22Rv1 (cell line): ENCODE data around the gene EIF4A3.
"Not testable (repeated sequence)": the region's sequence is repeated elsewhere in the genome, so short reads cannot be mapped to it uniquely, and the experiment has no call there.

Experiments used
- H3K27ac ChIP-seq: fragments of 450-650 bp; 2 replicates; pipeline ENCODE4 v1.5.1; 2017
- ZFX ChIP-seq: fragments of 450-650 bp; IDR thresholded peaks from 2 replicates; pipeline ENCODE4 v1.6.1; 2017; ENCODE audit warnings: antibody characterized with exemption, borderline replicate concordance
- TF ChIP-seq, protein P1 (sequence below): fragments of 450-650 bp; IDR thresholded peaks from 2 replicates; pipeline ENCODE4 v1.5.1; 2017; ENCODE audit warnings: mild to moderate bottlenecking

EIF4A3 gene

DNA sequence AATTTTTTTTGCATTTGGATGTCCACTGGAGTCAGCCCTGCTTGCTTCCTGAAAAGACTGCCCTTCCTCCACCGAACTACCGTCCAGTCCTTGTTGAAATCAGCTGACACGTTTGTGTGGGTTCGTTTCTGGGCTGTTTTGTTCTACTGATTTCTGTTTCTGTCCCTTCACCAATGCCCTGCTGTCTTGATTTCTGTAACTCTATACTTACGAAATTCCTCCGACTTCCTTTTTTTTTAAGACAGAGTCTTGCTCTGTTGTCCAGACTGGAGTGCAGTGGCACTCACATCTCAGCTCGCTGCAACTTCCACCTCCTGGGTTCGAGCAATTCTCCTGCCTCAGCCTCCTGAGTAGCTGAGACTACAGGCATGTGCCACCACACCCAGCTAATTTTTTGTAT lies 54.0 kb downstream of the EIF4A3 start:
- H3K27ac ChIP-seq, result no peak overlapping the region
- TF ChIP-seq ZFX, result no peak
- TF ChIP-seq, protein P1, sequence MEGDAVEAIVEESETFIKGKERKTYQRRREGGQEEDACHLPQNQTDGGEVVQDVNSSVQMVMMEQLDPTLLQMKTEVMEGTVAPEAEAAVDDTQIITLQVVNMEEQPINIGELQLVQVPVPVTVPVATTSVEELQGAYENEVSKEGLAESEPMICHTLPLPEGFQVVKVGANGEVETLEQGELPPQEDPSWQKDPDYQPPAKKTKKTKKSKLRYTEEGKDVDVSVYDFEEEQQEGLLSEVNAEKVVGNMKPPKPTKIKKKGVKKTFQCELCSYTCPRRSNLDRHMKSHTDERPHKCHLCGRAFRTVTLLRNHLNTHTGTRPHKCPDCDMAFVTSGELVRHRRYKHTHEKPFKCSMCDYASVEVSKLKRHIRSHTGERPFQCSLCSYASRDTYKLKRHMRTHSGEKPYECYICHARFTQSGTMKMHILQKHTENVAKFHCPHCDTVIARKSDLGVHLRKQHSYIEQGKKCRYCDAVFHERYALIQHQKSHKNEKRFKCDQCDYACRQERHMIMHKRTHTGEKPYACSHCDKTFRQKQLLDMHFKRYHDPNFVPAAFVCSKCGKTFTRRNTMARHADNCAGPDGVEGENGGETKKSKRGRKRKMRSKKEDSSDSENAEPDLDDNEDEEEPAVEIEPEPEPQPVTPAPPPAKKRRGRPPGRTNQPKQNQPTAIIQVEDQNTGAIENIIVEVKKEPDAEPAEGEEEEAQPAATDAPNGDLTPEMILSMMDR, result no peak

DNA sequence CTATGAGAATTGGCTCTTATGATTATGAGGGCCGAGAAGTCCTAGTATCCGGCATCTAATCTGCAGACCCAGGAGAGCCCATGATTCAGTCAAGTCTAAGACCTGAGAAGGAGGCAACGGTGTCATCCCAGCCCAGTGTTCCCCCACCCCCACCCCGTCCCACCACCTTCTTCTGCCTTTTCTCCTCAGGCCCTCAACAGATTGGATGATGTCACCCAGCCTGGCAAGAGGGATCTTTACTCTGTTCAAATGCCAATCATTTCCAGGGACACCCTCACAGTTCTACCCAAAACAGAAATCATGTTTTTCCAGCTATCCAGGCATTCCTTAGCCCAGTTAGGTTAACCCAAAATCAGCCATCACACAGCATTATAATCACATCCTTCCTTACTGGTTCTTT lies 55.6 kb downstream of the EIF4A3 start:
- no peak overlapping the region for H3K27ac ChIP-seq
- no peak for TF ChIP-seq ZFX
- TF ChIP-seq, protein P1, result no peak

DNA sequence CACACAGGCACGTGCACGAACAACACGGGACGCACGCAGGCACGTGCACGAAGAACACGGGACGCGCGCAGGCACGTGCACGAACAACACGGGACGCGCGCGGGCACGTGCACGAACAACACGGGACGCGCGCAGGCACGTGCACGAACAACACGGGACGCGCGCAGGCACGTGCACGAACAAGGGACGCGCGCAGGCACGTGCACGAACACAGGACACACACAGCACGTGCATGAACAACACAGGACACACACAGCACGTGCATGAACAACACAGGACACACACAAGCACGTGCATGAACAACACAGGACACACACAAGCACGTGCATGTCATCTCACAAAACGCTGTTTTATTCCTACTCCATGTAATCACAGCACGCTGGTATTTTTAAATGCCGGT lies 56.8 kb downstream of the EIF4A3 start:
- not testable (repeated sequence) for H3K27ac ChIP-seq

DNA sequence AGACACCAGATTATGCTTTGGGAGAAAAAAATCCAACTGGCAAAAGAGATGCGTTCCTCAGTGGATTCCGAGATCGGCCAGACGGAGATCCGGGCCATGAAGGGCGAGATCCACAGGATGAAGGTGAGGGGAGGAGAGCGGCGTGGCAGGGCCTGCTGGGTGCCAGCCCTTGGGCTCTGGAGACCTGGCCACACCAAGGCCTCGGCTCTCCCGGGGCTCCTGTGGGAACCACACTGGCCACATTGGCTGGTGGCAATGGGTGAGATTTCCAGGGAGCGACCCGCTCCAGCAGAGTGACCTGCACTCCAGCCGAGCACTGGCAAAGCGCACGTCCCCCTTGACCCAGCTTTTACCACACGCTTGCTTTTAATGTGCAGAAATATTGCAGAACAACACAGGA lies 57.2 kb downstream of the EIF4A3 start:
- H3K27ac ChIP-seq, result no peak overlapping the region
- TF ChIP-seq, protein P1, result no peak
- TF ChIP-seq ZFX, result no peak

DNA sequence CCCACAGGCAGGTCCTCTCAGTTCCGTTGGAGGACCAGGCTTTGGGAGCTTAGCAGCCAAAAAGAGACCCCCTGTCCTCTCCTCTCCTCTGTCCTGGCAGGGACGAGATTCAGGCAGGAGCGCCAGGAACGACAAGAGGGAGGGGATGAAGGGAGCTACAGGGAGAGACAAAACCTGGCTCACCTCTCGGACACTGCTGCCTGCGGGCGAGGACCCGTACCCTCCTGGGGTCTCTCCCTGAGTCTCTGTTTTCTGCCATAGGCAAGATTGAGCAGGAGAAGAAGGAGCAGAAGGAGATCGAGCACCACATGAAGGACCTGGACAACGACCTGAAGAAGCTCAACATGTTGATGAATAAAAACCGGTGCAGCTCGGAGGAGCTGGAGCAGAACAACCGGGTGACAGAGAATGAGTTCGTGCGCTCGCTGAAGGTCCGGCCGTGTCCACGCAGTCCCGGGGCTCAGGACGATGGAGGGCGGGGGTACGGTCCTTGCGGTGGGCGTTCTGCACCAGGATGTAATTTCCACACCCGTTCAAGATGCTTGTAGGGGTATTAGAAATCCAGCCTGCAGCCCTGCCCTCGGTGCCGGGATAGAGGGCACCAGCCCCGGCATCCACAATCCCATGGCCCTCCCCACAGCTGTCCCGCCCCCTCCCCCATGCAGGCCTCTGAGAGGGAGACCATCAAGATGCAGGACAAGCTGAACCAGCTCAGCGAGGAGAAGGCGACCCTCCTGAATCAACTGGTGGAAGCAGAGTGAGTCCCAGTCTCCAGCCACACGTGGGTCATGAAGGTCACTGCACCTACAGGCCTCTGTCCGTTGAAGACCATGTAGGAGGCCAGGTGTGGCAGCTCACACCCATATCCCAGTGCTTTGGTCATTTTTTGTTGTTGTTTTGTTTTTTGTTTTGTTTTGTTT lies 59.3 kb downstream of the EIF4A3 start:
- no peak for TF ChIP-seq ZFX
- TF ChIP-seq, protein P1, result no peak
- H3K27ac ChIP-seq, result no peak overlapping the region

DNA sequence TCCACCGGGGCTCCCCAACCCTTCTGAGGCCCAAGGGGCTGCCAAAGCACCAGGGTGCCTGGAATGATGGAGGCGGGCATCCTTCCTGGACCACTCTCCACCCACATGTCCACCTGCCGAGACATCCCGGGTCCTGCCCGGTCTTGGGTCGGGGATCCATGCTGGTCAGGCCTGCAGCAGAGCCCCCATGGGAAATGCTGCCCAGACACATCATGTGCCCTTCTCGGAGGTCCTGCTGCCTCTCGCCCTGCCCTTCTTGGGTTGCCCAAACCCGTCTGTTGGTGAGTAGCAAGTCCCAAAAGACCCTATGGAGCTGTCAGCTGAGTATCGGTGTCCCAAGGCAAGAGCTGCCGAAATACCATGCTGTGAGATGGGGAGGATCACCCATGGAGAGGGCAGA lies 60.3 kb downstream of the EIF4A3 start:
- H3K27ac ChIP-seq, result no peak overlapping the region
- TF ChIP-seq, protein P1, result no peak
- TF ChIP-seq ZFX, result no peak

DNA sequence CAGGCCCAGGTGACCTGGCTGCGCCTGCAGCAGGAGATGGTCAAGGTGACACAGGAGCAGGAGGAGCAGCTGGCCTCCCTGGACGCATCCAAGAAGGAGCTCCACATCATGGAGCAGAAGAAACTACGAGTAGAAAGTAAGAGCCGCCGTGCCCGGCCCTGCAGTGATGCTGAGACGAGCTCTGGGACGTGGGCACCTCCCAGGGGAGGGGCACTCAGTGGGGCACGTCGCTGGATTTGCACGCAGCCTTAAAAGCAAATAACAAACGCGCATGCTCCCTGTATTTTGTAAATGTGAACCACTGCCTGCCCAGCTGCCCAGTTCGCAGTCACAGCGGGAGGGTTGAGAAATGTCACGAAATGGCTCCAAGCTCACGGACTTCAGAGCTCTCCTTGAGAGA lies 60.8 kb downstream of the EIF4A3 start:
- TF ChIP-seq, protein P1, result no peak
- TF ChIP-seq ZFX, result no peak
- H3K27ac ChIP-seq, result no peak overlapping the region

DNA sequence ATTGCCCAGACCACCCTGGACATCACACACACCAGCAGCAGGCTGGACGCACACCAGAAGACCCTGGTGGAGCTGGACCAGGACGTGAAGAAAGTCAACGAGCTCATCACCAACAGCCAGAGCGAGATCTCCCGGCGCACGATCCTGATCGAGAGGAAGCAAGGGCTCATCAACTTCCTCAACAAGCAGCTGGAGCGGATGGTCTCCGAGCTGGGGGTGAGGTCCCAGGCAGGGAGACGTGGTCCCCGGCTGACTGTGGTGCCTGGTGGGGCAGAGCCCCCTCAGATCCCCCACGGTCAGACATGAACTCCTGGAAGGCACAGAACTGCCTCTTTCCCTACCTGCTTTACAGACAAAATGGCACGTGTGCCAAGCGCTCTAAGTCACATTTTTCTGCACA lies 62.2 kb downstream of the EIF4A3 start:
- TF ChIP-seq, protein P1, result no peak
- TF ChIP-seq ZFX, result no peak
- no peak overlapping the region for H3K27ac ChIP-seq
